ENCODE data around the gene GPS1. TPM values are rescaled to one million over a fixed set of nuclear protein-coding genes. Genes with fewer than 3 reads are reported as not detected.

The GPS1 gene
- total RNA-seq, 1 donor from 2014 or later, result 115 TPM

GRCh38 chr17:82065638-82066303 is 14.1 kb downstream of the GPS1 start, which contains the start of gene DUS1L:
DUS1L (minus strand) TSS chr17:82065804; CDS start chr17:82065059, 745 bp downstream.
- peak; percentile 83 for DNase-seq
- Mint-ChIP-seq H3K36me3 (ENCODE audit: unreplicated experiment) (no peaks in the 10 kb centered on the region), H3K4me3 (ENCODE audit: unreplicated experiment) (peak within 1 kb of the TSS; percentile 87), H3K27ac (ENCODE audit: unreplicated experiment) (peak within 1 kb of the TSS; percentile 55), H3K27me3 (ENCODE audit: unreplicated experiment) (peaks cover 10% of the 10 kb centered on the region), H3K4me1 (ENCODE audit: low read depth, unreplicated experiment) (no peaks in the 10 kb centered on the region), H3K9me3 (ENCODE audit: unreplicated experiment) (peaks cover 3% of the 10 kb centered on the region)
- TF ChIP-seq CTCF (IDR thresholded peaks at IDR 0.05; ENCODE audit: partially characterized antibody, unreplicated experiment), result no peak

GRCh38 chr17:82070611-82071010 is 18.9 kb downstream of the GPS1 start:
- Mint-ChIP-seq H3K4me3 (ENCODE audit: unreplicated experiment) (no peak overlapping the region), H3K27me3 (ENCODE audit: unreplicated experiment) (peaks cover 13% of the 10 kb centered on the region), H3K36me3 (ENCODE audit: unreplicated experiment) (no peaks in the 10 kb centered on the region), H3K4me1 (ENCODE audit: low read depth, unreplicated experiment) (no peaks in the 10 kb centered on the region), H3K9me3 (ENCODE audit: unreplicated experiment) (peaks cover 3% of the 10 kb centered on the region), H3K27ac (ENCODE audit: unreplicated experiment) (no peak overlapping the region)
- no peak for DNase-seq
- no peak for TF ChIP-seq CTCF (IDR thresholded peaks at IDR 0.05; ENCODE audit: partially characterized antibody, unreplicated experiment)

- H3K27ac Mint-ChIP-seq (ENCODE audit: unreplicated experiment), result no peak overlapping the region
- H3K4me1 Mint-ChIP-seq (ENCODE audit: low read depth, unreplicated experiment), result no peaks in the 10 kb centered on the region
- TF ChIP-seq CTCF (IDR thresholded peaks at IDR 0.05; ENCODE audit: partially characterized antibody, unreplicated experiment), result no peak
- DNase-seq, result no peak
- no peak overlapping the region for H3K4me3 Mint-ChIP-seq (ENCODE audit: unreplicated experiment)
- H3K9me3 Mint-ChIP-seq (ENCODE audit: unreplicated experiment), result no peaks in the 10 kb centered on the region
- H3K27me3 Mint-ChIP-seq (ENCODE audit: unreplicated experiment), result peaks cover 3% of the 10 kb centered on the region
- no peaks in the 10 kb centered on the region for H3K36me3 Mint-ChIP-seq (ENCODE audit: unreplicated experiment)
These were observed 21.1 kb downstream of the GPS1 start for GRCh38 chr17:82072827-82073226.

GRCh38 chr17:82073446-82073845 is 21.7 kb downstream of the GPS1 start:
- TF ChIP-seq CTCF (IDR thresholded peaks at IDR 0.05; ENCODE audit: partially characterized antibody, unreplicated experiment), result no peak
- no peaks in the 10 kb centered on the region for H3K4me1 Mint-ChIP-seq (ENCODE audit: low read depth, unreplicated experiment)
- no peak overlapping the region for H3K4me3 Mint-ChIP-seq (ENCODE audit: unreplicated experiment)
- H3K27me3 Mint-ChIP-seq (ENCODE audit: unreplicated experiment), result peaks cover 5% of the 10 kb centered on the region
- DNase-seq, result no peak
- no peaks in the 10 kb centered on the region for H3K36me3 Mint-ChIP-seq (ENCODE audit: unreplicated experiment)
- H3K9me3 Mint-ChIP-seq (ENCODE audit: unreplicated experiment), result peaks cover 3% of the 10 kb centered on the region
- no peak overlapping the region for H3K27ac Mint-ChIP-seq (ENCODE audit: unreplicated experiment)

GRCh38 chr17:82076018-82076784 is 24.5 kb downstream of the GPS1 start:
- H3K9me3 Mint-ChIP-seq (ENCODE audit: unreplicated experiment), result peaks cover 8% of the 10 kb centered on the region
- no peak for DNase-seq
- H3K4me1 Mint-ChIP-seq (ENCODE audit: low read depth, unreplicated experiment), result no peaks in the 10 kb centered on the region
- H3K36me3 Mint-ChIP-seq (ENCODE audit: unreplicated experiment), result no peaks in the 10 kb centered on the region
- peaks cover 5% of the 10 kb centered on the region for H3K27me3 Mint-ChIP-seq (ENCODE audit: unreplicated experiment)
- no peak overlapping the region for H3K27ac Mint-ChIP-seq (ENCODE audit: unreplicated experiment)
- TF ChIP-seq CTCF (IDR thresholded peaks at IDR 0.05; ENCODE audit: partially characterized antibody, unreplicated experiment), result no peak
- no peak overlapping the region for H3K4me3 Mint-ChIP-seq (ENCODE audit: unreplicated experiment)

All from glutamatergic neuron (in vitro differentiated cells).